SW480 (cell line): ENCODE results near the gene AQP4.

ENCODE experiments used
- DNase-seq: peaks from one replicate; pipeline ENCODE4 v3.0.0-alpha.2; 2016; ENCODE audit warnings: low spot score

AQP4 gene

GRCh38 chr18:26839609-26840008, 25.9 kb downstream of the AQP4 start:
- DNase-seq: no peak

DNA sequence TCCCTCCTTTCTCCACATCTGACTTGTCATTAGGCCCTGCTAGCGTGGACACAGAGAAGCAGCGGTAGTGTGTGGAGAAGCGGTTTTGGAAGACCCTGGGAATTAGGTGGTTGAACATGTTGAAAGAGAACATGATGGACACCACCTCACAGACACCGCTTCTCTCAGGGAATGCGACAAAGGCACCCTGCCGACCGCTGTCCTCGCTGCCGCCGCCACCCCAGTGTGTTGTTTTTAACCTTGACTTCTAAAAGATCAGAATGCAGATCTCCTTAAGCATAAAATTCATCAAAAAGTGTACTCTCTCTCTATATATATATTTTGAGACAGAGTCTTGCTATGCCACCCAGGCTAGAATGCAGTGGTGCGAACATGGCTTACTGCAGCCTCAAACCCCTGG, 33.2 kb downstream of the AQP4 start:
- DNase-seq: no peak

GRCh38 chr18:26827581-26827980, 37.9 kb downstream of the AQP4 start:
- DNase-seq: no peak

DNA sequence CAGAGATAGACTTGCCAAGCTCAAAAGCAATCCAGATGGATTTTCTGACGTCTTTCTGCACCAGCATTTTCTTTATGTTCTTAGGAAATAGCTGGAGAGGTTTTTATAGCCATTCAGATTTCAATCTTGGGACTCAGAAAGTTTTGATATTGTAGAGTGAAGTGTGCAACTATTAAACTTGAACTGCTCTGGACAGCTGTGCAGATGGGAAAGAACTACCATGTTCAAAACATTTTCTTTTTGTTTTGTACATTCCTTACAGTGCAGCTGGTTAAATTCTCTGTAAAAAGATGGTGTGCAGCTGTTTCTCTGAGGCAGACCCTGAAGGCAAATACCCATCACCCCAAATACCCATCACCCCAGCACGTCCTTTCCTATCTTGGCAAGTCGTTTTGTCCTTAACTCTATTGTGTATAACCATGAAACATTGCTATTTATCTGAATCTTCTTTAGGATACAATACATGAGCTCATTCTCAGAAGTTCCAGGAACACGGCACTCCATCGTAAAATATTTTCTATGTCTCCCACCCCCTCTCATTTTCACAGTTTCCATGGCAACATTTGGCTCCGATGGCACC, 38.8 kb downstream of the AQP4 start:
- no peak for DNase-seq

DNA sequence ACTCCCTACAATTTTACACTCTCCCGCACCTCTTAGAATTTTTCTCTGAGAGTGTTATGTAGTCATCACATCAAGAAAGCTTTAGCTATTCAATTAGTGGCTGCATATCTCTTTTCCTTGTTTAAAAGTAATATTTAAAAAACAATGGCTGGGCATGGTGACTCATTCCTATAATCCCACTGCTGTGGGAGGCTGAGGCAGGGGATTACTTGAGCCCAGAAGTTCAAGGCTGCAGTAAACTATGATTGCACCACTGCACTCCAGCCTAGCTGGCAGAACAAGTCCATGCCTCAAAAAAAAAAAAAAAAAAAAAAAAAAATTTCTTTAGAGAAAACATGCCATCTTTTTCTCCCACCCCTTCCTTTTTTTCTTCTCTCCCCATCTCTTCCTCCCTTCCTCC, 44.3 kb downstream of the AQP4 start:
- no peak for DNase-seq

DNA sequence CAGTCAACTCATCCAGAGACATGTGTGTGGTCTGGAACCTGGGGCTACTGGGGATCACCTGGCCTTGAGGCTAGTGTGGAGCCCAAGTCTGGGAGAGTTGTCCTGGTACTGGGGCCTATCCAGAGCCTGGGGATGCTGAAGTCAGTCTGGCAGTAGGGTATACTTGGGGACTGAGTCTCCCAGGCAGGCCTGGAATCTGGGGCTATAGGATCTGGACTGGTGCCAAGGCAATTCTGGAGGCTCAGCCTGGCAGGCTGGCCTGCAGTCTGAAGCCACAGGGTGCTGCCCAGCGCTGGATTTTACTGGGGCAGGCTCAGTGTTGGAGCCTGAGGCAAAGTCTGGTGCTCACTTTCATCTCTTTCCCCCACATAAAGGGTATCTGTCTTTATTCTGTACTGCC, 46.5 kb downstream of the AQP4 start:
- no peak for DNase-seq

GRCh38 chr18:26818461-26818860, 47.0 kb downstream of the AQP4 start:
- DNase-seq: no peak

GRCh38 chr18:26813043-26813442, 52.5 kb downstream of the AQP4 start:
- no peak for DNase-seq

DNA sequence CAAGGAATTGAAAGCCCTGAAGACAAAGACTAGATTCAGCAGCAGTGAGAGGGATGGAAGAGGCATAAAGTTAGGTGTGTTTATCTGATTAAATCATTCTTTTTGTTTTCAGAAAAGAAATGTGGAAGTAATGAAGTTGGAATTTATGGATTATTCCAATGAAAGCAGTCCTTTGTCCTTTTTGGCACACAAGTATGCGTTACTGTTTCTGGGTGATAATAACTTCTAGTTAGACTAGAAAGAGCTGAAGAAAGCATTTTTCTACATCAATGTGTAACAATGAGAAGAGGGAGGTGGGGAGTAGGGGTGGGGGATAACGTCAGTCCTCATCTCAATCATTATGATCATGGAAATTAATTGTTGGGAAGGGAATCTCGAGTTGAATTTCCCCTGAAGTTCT, 53.0 kb downstream of the AQP4 start:
- no peak for DNase-seq

GRCh38 chr18:26809346-26809745, 56.2 kb downstream of the AQP4 start:
- DNase-seq: no peak

DNA sequence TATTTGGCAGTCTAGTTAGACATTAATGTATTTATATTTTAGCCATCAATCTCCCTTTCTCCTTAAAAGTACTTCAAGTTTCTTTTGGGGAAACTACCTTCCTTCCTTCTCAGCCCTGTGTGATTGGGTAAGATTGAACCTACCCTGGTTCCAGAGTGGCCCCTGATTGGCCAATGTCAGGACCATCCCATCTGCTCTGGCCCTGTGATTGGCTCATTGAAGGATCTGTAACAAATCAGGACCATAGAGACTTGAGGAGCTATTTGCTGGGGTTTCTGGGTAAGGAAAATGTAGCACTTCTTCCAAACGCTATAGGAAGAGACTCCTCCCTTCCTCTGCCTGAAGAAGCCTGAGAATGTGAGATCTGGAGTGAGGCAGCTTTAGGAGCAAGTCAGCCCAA, 59.3 kb downstream of the AQP4 start:
- DNase-seq: no peak

DNA sequence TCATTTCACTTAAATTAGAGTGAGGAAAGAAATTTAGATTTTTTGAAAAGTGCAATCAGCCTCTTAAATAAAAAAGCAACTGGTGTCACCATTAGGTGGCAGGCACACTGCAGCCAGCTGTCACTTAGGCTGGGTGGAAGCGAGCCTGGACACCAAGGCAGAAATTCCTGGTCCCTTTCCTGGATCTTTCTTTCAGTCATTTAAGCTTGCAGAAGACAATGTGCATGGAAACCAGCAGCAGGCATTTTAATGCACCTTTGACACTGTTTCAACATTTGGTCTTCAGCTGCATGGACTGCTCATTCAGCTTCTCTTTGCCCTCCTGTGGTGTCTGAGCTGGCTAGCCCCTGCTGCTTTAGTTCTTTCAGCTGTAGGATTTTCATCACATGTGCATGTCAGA, 61.0 kb downstream of the AQP4 start:
- peak; percentile 1 for DNase-seq

DNA sequence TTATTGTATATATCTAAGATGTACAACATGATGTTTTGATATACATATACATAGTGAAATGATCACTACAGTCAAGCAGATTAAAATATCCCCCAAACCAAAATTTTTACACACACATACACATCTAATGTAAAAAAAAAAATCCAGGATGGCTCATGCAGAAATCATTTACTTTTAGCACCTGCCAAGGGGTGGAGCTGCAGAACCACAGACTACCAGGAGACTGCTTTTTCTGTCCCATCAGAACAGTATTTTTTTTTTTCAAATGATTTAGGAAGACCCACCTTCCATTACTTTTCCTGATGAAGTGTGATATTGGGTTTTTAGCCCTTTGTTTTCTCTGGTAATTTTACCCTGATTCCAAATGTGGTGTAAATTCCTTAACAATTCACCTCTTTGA, 61.9 kb downstream of the AQP4 start:
- DNase-seq: peak; percentile 10

GRCh38 chr18:26802330-26803200, 62.9 kb downstream of the AQP4 start:
- DNase-seq: no peak
